WTC11 (cell line): ENCODE results near the gene ZNHIT2. TPM values are rescaled to one million over a fixed set of nuclear protein-coding genes. Genes with fewer than 3 reads are reported as not detected.

Source experiments
- ATAC-seq: fragments of 200-7000 bp; cut with Tn5 transposase; 2 replicates; pipeline ENCODE4 v1.10.0; 2021; ENCODE audit warnings: mild to moderate bottlenecking, moderate library complexity
- CTCF ChIA-PET: fragments of 300-600 bp; sonication (Branson Sonifier 250); formaldehyde crosslinking; loops from one replicate; lab custom pipeline; 2021; ENCODE audit warnings: antibody characterized with exemption; lab: Charles Lee
- POLR2A ChIA-PET: fragments of 350-600 bp; sonication (Branson Sonifier 250); formaldehyde crosslinking; loops from one replicate; lab custom pipeline; 2021; ENCODE audit warnings: antibody characterized with exemption; lab: Charles Lee
- DNase-seq: peaks from one replicate; pipeline ENCODE4 v3.0.0; 2021; ENCODE audit warnings: low spot score
- H3K27ac Mint-ChIP-seq: 2 replicates; pipeline ENCODE4 v1.8.0; 2021; ENCODE audit warnings: mixed read lengths
- H3K27me3 Mint-ChIP-seq: 2 replicates; pipeline ENCODE4 v1.8.0; 2021; ENCODE audit warnings: low read depth, mild to moderate bottlenecking, moderate library complexity, mixed read lengths
- H3K36me3 Mint-ChIP-seq: 2 replicates; pipeline ENCODE4 v1.8.0; 2021; ENCODE audit warnings: mixed read lengths
- H3K4me1 Mint-ChIP-seq: 2 replicates; pipeline ENCODE4 v1.8.0; 2022; ENCODE audit warnings: mixed read lengths
- H3K4me3 Mint-ChIP-seq: 2 replicates; pipeline ENCODE4 v1.8.0; 2021; ENCODE audit warnings: mild to moderate bottlenecking, moderate library complexity, mixed read lengths
- H3K9me3 Mint-ChIP-seq: 2 replicates; pipeline ENCODE4 v1.8.0; 2021; ENCODE audit warnings: mixed read lengths
- ATF3 ChIP-seq: sonication (generic); formaldehyde crosslinking; conservative IDR thresholded peaks from 2 replicates; pipeline ENCODE4 v1.8.1; 2022; ENCODE audit warnings: mild to moderate bottlenecking, missing genetic modification reagents
- ATF6 ChIP-seq: sonication (generic); formaldehyde crosslinking; IDR thresholded peaks from 2 replicates; pipeline ENCODE4 v1.8.1; 2023; ENCODE audit warnings: mild to moderate bottlenecking, missing genetic modification reagents
- E2F4 ChIP-seq: sonication (generic); formaldehyde crosslinking; IDR thresholded peaks from 2 replicates; pipeline ENCODE4 v1.8.1; 2022; ENCODE audit warnings: low read depth, mild to moderate bottlenecking, moderate library complexity, missing genetic modification reagents, borderline replicate concordance
- ETV6 ChIP-seq: sonication (generic); formaldehyde crosslinking; IDR thresholded peaks from 2 replicates; pipeline ENCODE4 v1.8.1; 2022; ENCODE audit warnings: mild to moderate bottlenecking, missing genetic modification reagents
- FOXP1 ChIP-seq: sonication (generic); formaldehyde crosslinking; IDR thresholded peaks from 2 replicates; pipeline ENCODE4 v1.8.0; 2022; ENCODE audit warnings: missing genetic modification reagents, mild to moderate bottlenecking, moderate library complexity, borderline replicate concordance
- GABPB1 ChIP-seq: sonication (generic); formaldehyde crosslinking; IDR thresholded peaks from 2 replicates; pipeline ENCODE4 v1.8.1; 2023; ENCODE audit warnings: mild to moderate bottlenecking, missing genetic modification reagents
- HMGA2 ChIP-seq: fragments of 250-450 bp; sonication (Bioruptor Pico); IDR thresholded peaks from 2 replicates; pipeline ENCODE4 v1.4.0; 2021; ENCODE audit warnings: mild to moderate bottlenecking, moderate library complexity
- IRF2 ChIP-seq: sonication (generic); formaldehyde crosslinking; IDR thresholded peaks from 2 replicates; pipeline ENCODE4 v1.8.0; 2022; ENCODE audit warnings: low read depth, missing genetic modification reagents, borderline replicate concordance
- JAZF1 ChIP-seq: fragments of 250-450 bp; sonication (Bioruptor Pico); IDR thresholded peaks from 2 replicates; pipeline ENCODE4 v1.9.0; 2021; ENCODE audit warnings: moderate library complexity, mild to moderate bottlenecking, inconsistent platforms
- NFE2L1 ChIP-seq: sonication (generic); formaldehyde crosslinking; IDR thresholded peaks from 2 replicates; pipeline ENCODE4 v1.8.1; 2023; ENCODE audit warnings: missing genetic modification reagents
- NR3C1 ChIP-seq: sonication (generic); formaldehyde crosslinking; conservative IDR thresholded peaks from 2 replicates; pipeline ENCODE4 v1.8.1; 2023; ENCODE audit warnings: low read depth, mild to moderate bottlenecking, missing genetic modification reagents
- OVOL2 ChIP-seq: fragments of 250-450 bp; sonication (Bioruptor Pico); IDR thresholded peaks from 2 replicates; pipeline ENCODE4 v1.9.0; 2021; ENCODE audit warnings: mild to moderate bottlenecking, borderline replicate concordance
- USF2 ChIP-seq: sonication (generic); formaldehyde crosslinking; IDR thresholded peaks from 2 replicates; pipeline ENCODE4 v1.8.1; 2023; ENCODE audit warnings: mild to moderate bottlenecking, missing genetic modification reagents, moderate library complexity
- ZNF219 ChIP-seq: sonication (generic); formaldehyde crosslinking; IDR thresholded peaks from 2 replicates; pipeline ENCODE4 v1.8.0; 2023; ENCODE audit warnings: missing genetic modification reagents, mild to moderate bottlenecking, borderline replicate concordance
- ZNF416 ChIP-seq: fragments of 250-450 bp; sonication (Bioruptor Pico); IDR thresholded peaks from 2 replicates; pipeline ENCODE4 v1.9.0; 2021; ENCODE audit warnings: mild to moderate bottlenecking, inconsistent platforms
- ZNF423 ChIP-seq: fragments of 250-450 bp; sonication (Bioruptor Pico); IDR thresholded peaks from 2 replicates; pipeline ENCODE4 v2.1.2; 2022; ENCODE audit warnings: mild to moderate bottlenecking, moderate library complexity
- total RNA-seq: library from RNA; stranded (reverse); gene quantifications from 3 replicates; pipeline ENCODE4 v1.2.3, GENCODE V29; 2021
- TF ChIP-seq, protein P1 (sequence below): fragments of 250-450 bp; sonication (Bioruptor Pico); conservative IDR thresholded peaks from 2 replicates; pipeline ENCODE4 v1.9.0; 2021; ENCODE audit warnings: mild to moderate bottlenecking
- TF ChIP-seq, protein P2 (sequence below): sonication (generic); formaldehyde crosslinking; IDR thresholded peaks from 2 replicates; pipeline ENCODE4 v1.8.1; 2023; ENCODE audit warnings: mild to moderate bottlenecking, missing genetic modification reagents, moderate library complexity
- TF ChIP-seq, protein P3 (sequence below): fragments of 250-450 bp; sonication (Bioruptor Pico); IDR thresholded peaks from 2 replicates; pipeline ENCODE4 v1.8.0; 2021; ENCODE audit warnings: mild to moderate bottlenecking

ZNHIT2 gene
- total RNA-seq, 1 experiment from 2014 or later: 16.7 TPM

- ATAC-seq (no peak), DNase-seq (no peak)
- H3K9me3 Mint-ChIP-seq: no peaks in the 10 kb centered on the region
- no peaks in the 10 kb centered on the region for H3K27me3 Mint-ChIP-seq
- peaks cover 45% of the 10 kb centered on the region for H3K36me3 Mint-ChIP-seq
- TF ChIP-seq FOXP1 (CRISPR knock-in tag): no peak
- TF ChIP-seq ZNF219: no peak
- no peak for TF ChIP-seq ETV6 (CRISPR knock-in tag)
- TF ChIP-seq NFE2L1 (CRISPR knock-in tag): no peak
- no peak for TF ChIP-seq JAZF1 (CRISPR knock-in tag)
- no peak for TF ChIP-seq USF2 (CRISPR knock-in tag)
- no peak for TF ChIP-seq HMGA2 (CRISPR knock-in tag)
- TF ChIP-seq E2F4: no peak
- no peak for TF ChIP-seq ZNF423 (CRISPR knock-in tag)
- peak overlapping the region; percentile 7; the same call in 1 of the 2 replicates for H3K4me3 Mint-ChIP-seq
- CTCF ChIA-PET: interaction anchor here (0.6 to 2.2 kb wide), 3 partner anchors 11 to 207 kb away, joined by 3 to 7 read pairs (median 3); no protein-coding TSS in a partner anchor
- POLR2A ChIA-PET: no interaction called here
- 0 out of 2 replicates have a peak overlapping the region, but pooled peaks have one; percentile 3 for H3K27ac Mint-ChIP-seq
- peaks cover 14% of the 10 kb centered on the region for H3K4me1 Mint-ChIP-seq
Observed at GRCh38 chr11:65124480-65125196, 7.1 kb upstream of the ZNHIT2 start.

- H3K36me3 Mint-ChIP-seq: peaks cover 56% of the 10 kb centered on the region
- TF ChIP-seq FOXP1 (CRISPR knock-in tag) (peak; percentile 48; the same call in 1 of the 2 replicates), IRF2 (no peak), OVOL2 (CRISPR knock-in tag) (no peak), ZNF416 (CRISPR knock-in tag) (no peak), GABPB1 (peak; percentile 60; the same call in 1 of the 2 replicates), NR3C1 (CRISPR knock-in tag) (no peak), ATF3 (CRISPR knock-in tag) (no peak), ATF6 (CRISPR knock-in tag) (no peak)
- TF ChIP-seq, protein P1, sequence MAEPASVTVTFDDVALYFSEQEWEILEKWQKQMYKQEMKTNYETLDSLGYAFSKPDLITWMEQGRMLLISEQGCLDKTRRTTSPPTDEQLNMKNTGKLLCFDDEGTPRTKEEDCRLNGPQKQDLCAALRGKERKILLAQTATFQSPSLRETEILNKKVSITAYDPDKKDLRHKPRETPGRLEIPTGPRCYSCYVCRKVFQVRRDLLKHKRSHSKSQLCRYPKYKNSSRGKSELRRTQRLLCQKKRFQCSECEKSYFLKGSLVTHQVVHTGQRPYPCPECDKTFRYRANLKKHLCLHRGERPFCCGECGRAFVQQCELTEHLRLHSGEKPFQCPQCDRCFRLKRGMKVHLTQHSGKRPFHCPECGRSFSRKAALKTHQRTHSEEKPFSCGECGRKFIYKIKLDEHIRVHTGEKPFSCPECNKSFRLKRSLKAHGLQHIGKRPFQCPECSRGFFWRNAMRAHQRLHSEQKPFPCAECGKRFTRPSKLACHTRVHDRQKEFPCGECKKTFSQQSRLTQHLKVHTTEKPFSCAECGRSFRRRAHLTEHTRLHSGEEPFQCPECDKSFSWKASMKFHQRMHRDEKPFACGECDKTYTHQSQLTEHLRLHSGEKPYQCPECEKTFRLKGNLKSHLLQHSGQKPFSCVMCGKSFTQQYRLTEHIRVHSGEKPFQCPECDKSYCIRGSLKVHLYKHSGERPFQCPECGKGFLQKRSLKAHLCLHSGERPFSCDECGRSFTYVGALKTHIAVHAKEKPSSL: no peak
- TF ChIP-seq, protein P2, sequence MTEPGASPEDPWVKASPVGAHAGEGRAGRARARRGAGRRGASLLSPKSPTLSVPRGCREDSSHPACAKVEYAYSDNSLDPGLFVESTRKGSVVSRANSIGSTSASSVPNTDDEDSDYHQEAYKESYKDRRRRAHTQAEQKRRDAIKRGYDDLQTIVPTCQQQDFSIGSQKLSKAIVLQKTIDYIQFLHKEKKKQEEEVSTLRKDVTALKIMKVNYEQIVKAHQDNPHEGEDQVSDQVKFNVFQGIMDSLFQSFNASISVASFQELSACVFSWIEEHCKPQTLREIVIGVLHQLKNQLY: no peak; the same call in 1 of the 2 replicates
- TF ChIP-seq, protein P3, sequence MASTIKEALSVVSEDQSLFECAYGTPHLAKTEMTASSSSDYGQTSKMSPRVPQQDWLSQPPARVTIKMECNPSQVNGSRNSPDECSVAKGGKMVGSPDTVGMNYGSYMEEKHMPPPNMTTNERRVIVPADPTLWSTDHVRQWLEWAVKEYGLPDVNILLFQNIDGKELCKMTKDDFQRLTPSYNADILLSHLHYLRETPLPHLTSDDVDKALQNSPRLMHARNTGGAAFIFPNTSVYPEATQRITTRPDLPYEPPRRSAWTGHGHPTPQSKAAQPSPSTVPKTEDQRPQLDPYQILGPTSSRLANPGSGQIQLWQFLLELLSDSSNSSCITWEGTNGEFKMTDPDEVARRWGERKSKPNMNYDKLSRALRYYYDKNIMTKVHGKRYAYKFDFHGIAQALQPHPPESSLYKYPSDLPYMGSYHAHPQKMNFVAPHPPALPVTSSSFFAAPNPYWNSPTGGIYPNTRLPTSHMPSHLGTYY (CRISPR knock-in tag): no peak
Observed at GRCh38 chr11:65121865-65122696, 4.6 kb upstream of the ZNHIT2 start, which contains the start of the genes FAU and MRPL49. TSS of gene FAU (minus strand) at chr11:65122134. CDS start at chr11:65121813, 321 bp downstream. TSS of gene MRPL49 (plus strand) at chr11:65122321. CDS start at chr11:65122347, 26 bp downstream.

More at GRCh38 chr11:65121865-65122696, 4.6 kb upstream of the ZNHIT2 start, which contains the start of the genes FAU and MRPL49:
- Mint-ChIP-seq H3K9me3 (no peaks in the 10 kb centered on the region), H3K4me3 (peak within 1 kb of the TSS; percentile 99), H3K27ac (peak within 1 kb of the TSS; percentile 100), H3K27me3 (no peaks in the 10 kb centered on the region), H3K4me1 (peaks cover 17% of the 10 kb centered on the region)
- CTCF ChIA-PET: interaction anchor here (0.6 to 5.7 kb wide), 14 partner anchors 8 to 334 kb away, joined by 3 to 56 read pairs (median 4); partner anchors contain the start of genes ARL2, BATF2, CAPN1 and CDC42EP2
- ATAC-seq: peak; percentile 86
- POLR2A ChIA-PET: interaction anchor here (0.5 to 2.4 kb wide), 11 partner anchors 10 to 380 kb away, joined by 3 to 19 read pairs (median 3); partner anchors contain the start of genes ARL2, CAPN1, SAC3D1 and SYVN1
- peak; percentile 99 for DNase-seq
